ENCODE data around the gene GPHB5.

DNA sequence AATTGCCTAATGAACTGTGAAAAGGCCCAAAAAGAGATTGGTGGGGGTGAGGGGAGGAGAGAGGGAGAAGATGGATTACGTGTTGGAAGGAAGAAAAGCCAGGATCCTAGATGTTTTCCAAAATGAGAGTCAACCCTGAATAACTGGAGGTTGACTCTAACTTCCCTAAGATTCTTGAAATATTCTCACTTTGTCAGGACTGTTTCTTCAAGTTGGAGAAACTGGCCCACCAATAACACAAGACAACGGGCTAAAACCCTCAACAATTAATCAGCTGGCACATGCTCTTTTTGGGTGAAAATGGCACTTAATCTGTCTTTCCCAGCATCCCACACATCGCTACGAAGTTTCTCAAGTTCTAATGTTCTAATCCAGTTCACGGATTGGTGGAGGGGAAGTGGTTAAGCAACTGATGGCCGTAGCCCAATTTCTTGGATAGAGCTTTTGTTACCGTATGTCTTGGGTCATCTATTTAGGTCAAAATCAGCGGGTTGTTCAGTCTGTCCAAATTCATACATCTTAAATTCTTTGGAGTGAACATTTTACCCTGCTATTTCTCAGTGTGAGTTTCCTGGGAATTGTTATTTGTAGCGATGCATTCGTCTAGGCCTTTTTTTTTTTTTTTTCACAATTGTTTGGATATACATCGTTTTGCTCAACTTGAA, 49.0 kb downstream of the GPHB5 start:
- TF ChIP-seq, protein P1, sequence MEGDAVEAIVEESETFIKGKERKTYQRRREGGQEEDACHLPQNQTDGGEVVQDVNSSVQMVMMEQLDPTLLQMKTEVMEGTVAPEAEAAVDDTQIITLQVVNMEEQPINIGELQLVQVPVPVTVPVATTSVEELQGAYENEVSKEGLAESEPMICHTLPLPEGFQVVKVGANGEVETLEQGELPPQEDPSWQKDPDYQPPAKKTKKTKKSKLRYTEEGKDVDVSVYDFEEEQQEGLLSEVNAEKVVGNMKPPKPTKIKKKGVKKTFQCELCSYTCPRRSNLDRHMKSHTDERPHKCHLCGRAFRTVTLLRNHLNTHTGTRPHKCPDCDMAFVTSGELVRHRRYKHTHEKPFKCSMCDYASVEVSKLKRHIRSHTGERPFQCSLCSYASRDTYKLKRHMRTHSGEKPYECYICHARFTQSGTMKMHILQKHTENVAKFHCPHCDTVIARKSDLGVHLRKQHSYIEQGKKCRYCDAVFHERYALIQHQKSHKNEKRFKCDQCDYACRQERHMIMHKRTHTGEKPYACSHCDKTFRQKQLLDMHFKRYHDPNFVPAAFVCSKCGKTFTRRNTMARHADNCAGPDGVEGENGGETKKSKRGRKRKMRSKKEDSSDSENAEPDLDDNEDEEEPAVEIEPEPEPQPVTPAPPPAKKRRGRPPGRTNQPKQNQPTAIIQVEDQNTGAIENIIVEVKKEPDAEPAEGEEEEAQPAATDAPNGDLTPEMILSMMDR (conservative IDR thresholded peaks at IDR 0.05; ENCODE audit: low read depth in 2 of 2): no peak
- TF ChIP-seq EZH2phosphoT487 (IDR thresholded peaks at IDR 0.05; ENCODE audit: unreplicated experiment) (no peak), EZH2 (IDR thresholded peaks at IDR 0.05; ENCODE audit: low read depth, unreplicated experiment) (no peak), CREB1 (CRISPR knock-in tag; IDR thresholded peaks at IDR 0.05; ENCODE audit: low read depth) (no peak), POLR2AphosphoS5 (IDR thresholded peaks at IDR 0.05; ENCODE audit: low read depth) (no peak), JUNB (IDR thresholded peaks at IDR 0.05; ENCODE audit: unreplicated experiment) (no peak), ZNF331 (CRISPR knock-in tag; IDR thresholded peaks at IDR 0.05; ENCODE audit: low read depth) (no peak), NANOG (IDR thresholded peaks at IDR 0.05; ENCODE audit: borderline replicate concordance) (no peak), STAT1 (IDR thresholded peaks at IDR 0.05; ENCODE audit: unreplicated experiment) (no peak), ZNF114 (CRISPR knock-in tag; IDR thresholded peaks at IDR 0.05) (no peak)
- TF ChIP-seq, protein P2, sequence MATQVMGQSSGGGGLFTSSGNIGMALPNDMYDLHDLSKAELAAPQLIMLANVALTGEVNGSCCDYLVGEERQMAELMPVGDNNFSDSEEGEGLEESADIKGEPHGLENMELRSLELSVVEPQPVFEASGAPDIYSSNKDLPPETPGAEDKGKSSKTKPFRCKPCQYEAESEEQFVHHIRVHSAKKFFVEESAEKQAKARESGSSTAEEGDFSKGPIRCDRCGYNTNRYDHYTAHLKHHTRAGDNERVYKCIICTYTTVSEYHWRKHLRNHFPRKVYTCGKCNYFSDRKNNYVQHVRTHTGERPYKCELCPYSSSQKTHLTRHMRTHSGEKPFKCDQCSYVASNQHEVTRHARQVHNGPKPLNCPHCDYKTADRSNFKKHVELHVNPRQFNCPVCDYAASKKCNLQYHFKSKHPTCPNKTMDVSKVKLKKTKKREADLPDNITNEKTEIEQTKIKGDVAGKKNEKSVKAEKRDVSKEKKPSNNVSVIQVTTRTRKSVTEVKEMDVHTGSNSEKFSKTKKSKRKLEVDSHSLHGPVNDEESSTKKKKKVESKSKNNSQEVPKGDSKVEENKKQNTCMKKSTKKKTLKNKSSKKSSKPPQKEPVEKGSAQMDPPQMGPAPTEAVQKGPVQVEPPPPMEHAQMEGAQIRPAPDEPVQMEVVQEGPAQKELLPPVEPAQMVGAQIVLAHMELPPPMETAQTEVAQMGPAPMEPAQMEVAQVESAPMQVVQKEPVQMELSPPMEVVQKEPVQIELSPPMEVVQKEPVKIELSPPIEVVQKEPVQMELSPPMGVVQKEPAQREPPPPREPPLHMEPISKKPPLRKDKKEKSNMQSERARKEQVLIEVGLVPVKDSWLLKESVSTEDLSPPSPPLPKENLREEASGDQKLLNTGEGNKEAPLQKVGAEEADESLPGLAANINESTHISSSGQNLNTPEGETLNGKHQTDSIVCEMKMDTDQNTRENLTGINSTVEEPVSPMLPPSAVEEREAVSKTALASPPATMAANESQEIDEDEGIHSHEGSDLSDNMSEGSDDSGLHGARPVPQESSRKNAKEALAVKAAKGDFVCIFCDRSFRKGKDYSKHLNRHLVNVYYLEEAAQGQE (IDR thresholded peaks at IDR 0.05; ENCODE audit: unreplicated experiment): no peak
- TF ChIP-seq, protein P3, sequence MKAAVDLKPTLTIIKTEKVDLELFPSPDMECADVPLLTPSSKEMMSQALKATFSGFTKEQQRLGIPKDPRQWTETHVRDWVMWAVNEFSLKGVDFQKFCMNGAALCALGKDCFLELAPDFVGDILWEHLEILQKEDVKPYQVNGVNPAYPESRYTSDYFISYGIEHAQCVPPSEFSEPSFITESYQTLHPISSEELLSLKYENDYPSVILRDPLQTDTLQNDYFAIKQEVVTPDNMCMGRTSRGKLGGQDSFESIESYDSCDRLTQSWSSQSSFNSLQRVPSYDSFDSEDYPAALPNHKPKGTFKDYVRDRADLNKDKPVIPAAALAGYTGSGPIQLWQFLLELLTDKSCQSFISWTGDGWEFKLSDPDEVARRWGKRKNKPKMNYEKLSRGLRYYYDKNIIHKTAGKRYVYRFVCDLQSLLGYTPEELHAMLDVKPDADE (IDR thresholded peaks at IDR 0.05): no peak

Data from GM23338 (cell line).